ENCODE results near the gene GCNT1.
"Not testable (repeated sequence)": the region's sequence is repeated elsewhere in the genome, so short reads cannot be mapped to it uniquely, and the experiment has no call there.

GCNT1 gene

DNA sequence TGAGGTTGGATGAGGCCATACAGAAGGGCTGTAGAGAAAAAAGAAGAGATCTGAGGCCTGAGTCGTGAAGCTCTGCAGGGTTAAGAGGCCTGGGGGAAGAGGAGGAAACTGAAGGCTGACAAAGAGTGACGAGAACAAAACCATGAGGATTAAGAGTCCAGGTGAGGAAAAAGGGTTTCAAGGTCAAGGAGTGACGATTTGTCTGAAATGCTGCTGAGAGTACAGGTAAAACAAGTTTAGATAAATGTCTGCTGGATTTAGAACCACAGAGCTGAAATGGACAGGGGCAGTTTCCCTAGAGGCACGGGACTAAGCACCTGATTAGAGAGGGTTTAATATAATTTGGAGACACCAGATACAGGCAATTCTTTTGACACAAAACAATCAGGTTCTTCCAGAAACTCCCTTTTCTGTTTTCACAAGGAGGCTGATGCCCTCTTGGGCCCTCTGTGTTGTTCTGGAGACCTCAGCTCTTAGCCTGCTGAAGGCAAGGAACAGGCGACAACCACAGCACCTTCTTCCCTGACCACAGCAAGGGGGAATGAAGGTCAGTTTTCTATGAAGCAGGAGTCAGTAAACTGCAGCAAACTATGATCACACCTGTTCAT, 14.6 kb upstream of the GCNT1 start:
- no peak for DNase-seq

DNA sequence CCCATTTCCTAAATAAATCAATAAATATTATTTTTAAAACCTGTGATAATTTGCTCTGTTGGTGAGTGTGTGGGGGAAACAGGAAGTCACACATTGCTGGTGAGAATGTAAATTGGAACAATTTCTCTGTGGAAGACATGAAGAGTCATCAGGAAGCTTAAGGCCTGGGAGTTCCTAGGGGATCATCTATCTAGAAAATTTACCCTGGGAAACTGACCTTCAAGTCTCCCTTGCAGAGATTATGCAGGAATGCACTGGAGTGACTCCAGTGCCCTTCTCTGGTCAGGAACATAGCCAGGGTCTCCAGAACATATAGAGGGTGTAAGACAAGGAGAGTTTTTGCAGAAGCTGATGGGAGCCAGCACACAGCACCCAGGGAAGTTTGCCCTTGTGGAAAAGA, 13.0 kb upstream of the GCNT1 start:
- no peak for DNase-seq

DNA sequence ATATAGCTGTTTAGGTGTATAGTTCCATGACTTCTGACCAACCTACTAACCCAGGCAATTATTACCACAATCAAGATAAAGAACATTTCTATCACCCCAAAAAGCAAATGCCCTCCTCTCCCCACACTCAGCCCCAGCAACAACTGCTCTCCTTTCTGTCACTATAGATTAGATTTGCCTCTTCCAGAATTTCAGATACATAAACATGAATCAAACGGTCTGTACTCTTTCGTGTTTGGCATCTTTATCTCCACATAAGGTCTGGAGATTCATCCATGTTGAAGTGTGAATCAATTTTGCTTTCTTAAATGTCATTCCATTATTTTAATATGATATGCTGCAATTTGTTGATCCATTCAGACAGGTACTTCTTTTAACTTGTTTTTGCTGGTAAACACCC, 10.5 kb upstream of the GCNT1 start:
- DNase-seq = no peak

DNA sequence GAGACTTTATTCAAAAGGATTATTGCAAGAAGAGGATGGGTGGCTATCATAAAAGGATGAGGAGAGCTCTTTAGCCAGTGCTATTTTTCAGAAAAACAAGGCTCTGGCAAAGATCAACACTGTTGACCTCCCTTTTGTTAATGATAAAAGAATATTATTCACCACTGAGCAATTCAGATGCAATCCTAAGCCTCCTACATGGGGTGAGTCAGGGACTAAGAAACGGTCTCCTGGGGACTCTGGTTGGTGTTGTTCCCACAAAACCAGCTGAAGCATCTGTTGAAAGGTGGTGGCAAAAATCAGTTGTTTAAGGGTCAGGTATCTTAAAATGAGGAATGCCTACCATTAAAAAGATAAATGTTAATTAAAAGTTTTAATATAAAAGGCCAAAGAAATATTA, 7.7 kb upstream of the GCNT1 start:
- no peak for DNase-seq

DNA sequence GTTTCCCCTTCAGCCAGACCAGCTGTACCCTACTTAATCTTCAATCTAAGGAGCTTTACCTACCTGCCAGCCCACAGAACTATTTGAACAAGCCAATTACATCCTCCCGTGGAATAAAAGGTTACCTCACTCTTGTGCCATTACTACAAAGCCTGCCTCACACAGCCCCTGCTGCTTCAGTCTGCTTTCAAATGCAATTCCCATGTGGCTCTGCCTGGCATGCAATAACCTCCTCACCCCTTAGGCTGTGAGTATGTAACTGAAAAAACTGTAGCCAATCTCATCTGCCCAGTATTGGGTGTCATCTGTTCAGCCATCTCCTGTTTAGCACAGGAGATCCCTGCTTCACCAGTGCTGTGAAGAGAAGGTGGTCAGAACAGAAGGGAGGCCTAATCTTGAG, 6.1 kb upstream of the GCNT1 start:
- no peak for DNase-seq

DNA sequence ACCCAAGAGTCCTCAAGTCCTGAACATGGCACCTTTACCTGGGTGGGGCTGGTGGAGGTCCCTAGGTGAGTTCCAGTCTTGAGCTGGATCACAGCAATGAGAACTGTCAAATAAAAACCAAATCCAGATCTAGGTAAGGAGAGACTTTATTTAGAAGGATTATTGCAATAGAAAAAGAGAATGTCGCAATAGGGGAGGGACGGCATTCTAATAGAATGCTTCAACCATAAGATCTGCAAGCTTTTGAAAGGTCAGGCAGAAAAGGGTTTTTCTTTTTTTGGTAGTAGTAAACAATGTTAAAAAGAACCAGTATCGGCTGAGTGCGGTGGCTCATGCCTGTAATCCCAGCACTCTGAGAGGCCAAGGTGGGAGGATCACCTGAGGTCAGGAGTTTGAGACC, 5.2 kb upstream of the GCNT1 start:
- DNase-seq = no peak

DNA sequence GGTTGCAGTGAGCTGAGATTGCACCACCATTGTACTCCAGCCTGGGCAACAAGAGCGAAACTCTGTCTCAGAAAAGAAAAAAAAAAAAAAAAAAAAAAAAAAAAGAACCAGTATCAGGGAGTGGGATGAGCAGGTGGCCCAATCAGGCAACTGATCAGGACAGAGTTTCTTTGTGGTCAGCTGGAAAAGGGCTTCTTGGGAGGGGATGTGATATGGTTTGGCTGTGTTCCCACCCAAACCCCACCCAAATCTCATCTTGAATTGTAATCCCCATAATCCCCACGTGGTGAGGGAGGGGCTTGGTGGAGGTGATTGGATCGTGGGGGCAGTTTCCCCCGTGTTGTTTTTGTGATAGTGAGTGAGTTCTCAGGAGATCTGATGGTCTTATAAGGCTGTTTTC, 4.7 kb upstream of the GCNT1 start:
- DNase-seq = no peak

DNA sequence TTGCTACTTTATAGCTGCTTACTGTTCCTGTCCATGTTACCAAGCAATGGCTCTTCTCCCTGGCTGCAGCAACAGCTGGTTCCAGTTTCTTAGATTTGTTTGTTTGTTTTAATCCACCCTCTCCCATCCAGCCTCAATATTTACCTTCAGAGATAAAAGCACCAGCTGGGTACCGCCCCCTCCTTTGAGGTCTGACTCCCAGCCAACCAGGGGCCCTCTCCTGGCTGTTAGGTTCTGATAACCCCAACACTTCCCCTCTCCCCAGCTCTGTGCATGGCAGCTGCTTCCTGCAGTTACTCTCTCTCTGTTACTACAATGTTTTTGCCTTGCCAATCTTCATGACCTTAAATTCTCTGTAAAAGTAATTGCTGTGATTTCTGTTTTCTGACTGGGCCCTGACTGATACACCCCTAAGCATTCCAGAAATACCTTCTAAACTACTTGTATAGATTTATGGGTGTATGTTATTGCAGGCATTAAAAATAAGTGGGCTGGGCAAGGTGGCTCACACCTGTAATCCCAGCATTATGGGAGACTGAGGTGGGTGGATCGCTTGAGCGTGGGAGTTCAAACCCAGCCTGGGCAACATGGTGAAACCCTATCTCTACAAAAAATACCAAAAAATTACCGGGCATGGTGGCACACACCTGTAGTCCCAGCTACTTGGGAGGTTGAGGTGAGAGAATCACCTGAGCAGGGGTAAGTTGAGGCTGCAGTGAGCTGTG, 2.6 kb upstream of the GCNT1 start:
- DNase-seq = no peak

DNA sequence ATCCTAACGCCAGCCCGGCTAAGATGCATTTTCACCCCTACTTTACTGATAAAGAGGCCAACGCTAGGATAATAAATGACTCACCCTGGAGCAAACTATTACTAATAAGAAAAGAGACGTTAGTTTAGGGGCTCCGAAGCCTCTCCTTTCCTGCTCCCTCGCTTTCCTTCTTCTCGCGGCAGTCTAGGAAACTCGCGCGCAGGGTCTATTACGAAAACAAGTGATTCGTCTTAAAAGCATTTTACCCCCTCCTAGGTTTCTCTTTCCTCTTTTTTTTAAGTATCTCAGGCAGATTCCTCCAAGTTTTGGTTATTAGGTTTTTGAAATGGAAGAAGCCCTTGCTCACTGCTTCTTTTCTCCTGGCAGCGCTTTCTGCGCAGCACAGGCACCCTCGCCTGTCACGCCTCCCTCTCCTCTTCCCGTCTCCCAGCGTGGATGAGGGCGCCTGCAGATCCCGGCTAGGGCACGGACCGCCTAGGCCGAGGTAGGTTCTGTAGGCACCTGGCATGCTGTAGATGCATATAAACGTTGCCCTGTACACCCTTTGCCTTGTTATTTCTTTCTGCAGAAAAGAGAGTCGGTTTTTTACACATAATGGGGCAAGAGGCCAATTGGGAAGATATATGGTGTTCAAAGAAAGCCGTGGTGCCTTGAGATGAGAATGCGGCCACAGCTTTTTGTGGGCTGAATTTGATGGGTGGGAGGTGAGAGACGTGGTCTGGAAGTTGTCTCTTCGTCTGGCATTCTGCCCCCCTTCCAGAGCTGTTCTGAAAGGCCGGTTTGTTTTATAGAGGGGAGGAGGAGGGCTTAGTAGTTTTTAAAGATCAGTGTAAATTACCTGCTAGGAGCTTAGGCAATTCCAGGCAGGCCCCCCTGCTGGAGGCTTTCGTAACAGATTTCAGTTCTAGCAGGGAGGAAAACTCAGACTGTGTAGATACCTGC, 983 bp downstream of the GCNT1 start:
- no peak for DNase-seq

DNA sequence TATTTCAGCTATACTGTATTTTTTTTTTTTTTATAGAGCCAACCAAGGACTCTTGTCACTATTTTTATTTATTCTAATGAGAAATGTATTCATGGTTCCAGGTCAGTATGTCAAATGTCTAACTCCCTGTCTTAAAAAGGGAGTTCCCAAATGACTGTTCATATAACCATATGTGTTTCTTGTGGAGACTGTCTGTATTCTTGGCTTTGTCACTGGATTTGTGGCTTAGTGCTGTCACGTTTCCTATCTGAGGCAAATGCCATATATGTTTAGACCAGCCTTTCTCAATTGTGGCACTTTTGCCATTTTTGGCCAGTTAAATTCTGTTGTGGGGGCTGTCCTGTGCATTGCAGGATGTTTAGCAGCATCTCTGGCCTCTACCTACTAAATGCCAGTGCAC, 3.1 kb downstream of the GCNT1 start:
- DNase-seq = no peak

DNA sequence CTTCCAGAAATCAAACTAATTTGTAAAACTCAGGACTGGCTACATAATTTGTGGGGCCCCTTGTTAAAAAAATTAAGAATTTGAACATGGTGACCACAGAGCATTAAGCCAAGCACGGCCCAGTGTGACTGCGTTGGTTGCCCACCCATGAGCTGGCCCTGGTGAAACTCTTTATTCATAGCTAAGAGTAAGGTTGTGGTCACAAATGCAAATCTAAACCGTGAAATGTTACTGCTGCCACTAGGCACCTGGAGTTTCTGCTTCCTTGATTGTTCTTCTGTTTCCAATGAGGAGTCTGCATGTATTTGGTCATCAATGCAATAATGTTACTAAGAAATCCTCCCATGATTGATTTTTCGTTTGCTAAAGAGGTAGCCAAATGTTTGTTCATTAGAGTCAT, 4.2 kb downstream of the GCNT1 start:
- DNase-seq = no peak

DNA sequence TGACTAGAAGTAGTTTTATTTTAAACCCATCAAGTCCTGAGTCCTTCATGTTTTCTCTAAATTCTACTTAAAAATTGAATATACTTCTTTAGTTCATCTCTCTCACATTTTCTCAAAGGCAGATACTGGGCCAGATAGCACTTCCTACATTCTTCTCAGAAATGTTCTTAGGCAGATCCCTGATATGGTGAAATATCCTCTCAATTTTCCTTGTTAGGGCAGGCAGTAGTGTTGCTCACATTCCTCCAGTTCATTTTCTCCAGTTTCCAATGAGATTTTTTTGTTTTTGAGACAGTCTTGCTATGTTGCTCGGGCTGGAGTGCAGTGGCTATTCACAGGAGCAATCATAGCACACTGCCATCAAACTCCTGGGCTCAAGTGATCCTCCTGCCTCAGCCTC, 5.7 kb downstream of the GCNT1 start:
- DNase-seq = no peak

DNA sequence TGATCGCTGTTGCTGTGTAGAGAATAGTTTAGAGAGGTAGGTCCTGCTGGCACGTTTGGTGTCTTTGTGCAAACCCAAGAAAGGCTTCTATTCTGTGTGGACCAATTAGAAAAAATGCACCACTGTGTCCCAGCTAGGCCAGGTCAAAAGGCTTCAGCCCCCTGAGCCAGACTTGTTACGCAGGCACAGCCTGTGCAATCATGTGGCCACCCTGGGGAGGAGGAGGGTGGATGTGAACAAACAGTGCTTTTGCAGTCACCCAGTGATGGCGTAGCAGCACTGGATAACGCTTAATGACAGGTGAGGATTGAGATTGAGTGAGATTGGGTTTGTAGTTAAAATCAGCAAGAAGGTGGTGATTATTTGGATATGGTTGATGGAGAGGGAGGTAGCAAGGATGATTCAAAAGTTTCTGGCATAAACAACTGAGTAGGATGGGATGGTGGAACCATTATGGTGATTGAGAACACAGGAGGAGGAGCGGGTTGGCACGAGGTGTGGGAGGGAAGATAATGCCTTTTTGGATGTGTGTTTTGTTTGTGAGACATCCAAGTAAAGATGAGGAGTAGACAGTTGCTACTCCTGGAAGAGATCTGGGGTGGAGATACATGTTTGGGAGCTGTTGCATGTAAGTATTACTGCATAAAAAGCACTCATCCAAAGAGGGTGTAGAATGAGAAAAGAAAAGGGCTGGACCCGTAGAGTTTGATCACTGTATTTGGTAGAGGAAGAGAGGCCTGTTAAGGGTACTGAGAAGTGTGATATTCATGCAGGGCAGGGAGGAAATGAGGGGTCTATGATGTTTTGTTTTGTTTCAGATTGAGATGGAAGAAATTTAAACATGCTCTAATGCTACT, 6.7 kb downstream of the GCNT1 start:
- no peak for DNase-seq

DNA sequence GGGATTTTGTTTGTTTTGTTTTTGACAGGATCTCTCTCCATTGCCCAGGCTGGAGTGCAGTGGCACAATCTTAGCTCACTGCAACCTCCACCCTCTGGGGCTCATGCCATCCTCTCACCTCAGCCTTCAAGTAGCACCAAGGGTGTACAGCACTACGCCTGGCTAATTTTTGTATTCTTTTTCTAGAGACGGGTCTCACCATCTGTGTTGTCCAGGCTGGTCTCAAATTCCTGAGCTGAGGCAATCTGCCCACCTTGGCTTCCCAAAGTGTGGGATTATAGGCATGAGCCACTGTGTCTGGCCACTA, 7.3 kb downstream of the GCNT1 start:
- DNase-seq = no peak

DNA sequence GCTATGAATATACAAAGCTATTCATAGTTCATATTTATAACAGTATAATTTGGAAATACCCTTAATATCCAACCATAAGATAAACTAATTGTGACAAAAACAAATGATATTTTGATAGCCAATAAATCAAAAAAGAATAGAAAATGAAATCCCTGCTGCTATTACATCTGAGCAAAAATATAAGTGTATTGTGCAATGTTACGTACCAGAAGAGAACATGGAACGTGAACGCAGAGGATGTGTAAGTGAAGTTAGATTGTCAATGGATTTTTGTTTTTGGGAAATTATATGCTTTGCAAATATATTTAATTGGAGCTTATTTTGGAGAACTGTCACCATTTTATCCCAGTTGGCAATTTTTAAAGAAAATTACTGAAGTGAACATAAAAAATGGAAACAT, 15.4 kb downstream of the GCNT1 start:
- no peak for DNase-seq

DNA sequence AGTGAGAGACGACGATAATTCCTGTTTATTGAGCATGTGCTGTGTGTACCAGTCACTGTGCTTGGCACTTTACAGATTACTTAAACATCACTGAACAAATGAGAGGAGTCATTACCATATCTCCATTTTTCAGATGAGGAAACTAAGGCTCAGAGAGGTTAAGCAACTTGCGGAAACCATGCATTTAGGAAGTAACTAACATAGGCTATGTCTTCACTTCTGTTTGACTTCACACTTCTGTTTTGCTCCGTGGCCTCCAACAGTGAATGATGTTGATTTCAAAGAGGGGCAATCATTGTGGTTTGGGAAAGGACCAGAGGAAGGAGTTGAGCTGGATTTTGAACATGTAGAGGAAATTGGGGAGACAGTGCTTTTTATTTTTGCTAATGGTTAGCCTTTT, 16.7 kb downstream of the GCNT1 start:
- DNase-seq = no peak

DNA sequence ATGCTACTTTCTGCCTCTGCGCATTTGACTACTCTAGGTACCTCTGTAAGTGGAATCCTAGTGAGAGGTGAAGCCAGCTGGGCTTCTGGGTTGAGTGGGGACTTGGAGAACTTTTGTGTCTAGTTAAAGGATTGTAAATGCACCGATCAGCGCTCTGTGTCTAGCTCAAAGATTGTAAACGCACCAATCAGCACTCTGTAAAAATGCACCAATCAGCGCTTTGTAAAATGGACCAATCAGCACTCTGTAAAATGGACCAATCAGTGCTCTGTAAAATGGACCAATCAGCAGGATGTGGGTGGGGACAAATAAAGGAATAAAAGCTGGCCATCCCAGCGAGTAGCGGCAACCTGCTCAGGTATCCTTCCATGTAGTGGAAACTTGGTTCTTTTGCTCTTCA, 18.8 kb downstream of the GCNT1 start:
- not testable (repeated sequence) for DNase-seq

DNA sequence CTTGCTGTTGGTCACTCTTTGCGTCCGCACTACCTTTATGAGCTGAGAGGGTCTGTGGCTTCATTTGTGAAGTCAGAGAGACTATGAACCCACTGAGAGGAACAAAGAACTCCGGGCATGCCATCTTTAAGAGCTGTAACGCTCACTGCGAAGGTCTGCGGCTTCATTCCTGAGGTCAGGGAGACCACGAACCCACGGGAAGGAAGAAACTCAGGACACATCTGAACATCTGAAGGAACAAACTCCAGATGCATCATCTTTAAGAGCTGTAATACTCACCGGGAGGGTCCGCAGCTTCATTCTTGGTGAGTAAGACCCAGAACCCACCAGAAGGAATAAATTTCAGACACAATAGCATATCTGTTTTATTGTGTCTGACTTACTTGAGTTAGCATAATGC, 19.2 kb downstream of the GCNT1 start:
- no peak for DNase-seq

DNA sequence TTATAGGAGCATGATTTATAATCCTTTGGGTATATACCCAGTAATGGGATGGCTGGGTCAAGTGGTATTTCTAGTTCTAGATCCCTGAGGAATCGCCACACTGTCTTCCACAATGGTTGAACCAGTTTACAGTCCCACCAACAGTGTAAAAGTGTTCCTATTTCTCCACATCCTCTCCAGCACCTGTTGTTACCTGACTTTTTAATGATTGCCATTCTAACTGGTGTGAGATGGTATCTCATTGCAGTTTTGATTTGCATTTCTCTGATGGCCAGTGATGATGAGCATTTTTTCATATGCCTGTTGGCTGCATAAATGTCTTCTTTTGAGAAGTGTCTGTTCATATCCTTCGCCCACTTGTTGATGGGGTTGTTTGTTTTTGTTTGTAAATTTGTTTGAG, 20.4 kb downstream of the GCNT1 start:
- not testable (repeated sequence) for DNase-seq

DNA sequence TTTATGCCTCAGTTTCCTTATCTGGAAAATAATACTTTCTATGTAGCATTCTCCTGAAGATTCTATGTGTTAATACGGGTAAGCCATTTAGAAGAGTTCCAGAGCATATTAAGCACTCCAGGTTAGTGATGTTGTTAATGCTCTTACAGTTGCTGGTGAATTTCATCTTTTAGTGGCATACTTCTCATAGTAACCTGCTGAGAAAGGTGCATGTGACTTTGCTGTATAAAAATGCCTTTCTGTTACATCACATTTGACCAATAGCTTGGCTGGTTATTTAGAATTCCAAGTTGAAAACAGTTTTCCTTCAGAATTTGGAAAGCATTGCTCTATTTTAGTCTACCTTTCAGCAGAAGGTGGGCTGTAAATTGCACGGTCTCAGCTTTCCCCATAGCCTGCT, 27.2 kb downstream of the GCNT1 start:
- DNase-seq = no peak

DNA sequence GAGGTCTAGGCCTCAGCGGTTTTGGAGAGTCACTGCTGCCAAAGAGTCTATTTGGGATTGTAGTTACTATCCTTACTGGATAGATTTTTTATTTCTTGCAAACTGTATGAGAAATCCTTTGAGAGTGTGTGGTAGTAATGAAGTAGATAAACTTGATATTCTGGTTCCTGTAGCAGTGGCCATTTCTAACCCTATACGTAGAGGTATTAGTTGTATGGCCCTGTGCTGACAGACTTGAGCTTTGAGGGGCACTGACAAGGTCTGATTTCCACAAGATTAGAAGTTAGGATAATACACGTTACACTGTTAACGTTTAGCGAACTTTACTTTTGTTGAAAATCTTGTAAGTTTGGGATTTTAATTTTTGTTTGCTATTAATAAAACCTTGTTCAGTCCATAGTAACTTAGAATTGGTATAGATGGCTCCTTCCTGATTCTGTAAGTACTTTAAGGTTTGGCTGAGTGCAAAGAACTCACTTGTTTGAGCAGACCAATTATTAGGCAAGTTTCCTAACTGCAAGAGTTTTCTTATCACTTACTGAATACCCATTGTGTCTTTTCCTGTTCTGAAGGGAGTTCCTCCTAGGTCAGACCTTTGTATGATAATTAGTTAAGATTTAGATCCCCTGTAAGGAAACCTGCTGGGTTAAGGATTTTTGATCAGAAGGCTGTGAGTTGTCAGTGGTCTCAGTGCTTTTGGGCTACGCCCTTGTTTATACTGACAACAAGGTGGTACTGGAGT, 31.4 kb downstream of the GCNT1 start:
- DNase-seq = no peak

DNA sequence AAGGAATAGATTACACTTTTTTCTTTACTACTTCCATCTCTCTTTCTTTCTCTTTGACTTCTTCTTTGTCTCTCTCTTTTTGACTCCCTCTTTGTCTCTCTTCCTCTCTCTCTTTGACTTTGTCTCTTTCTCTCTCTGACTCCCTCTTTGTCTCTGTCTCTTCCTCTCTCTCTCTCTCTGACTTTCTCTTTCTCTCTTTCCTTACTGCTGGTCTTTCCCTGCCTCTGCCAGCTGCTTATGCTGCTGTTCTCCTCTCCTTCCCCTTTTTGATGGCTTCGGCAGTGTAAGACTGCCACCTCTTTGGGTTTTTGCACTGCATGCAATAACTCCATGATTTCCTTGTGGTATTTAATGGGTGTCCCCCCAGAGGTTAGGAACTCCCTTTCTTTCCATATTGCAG, 32.1 kb downstream of the GCNT1 start:
- not testable (repeated sequence) for DNase-seq
